Muscle layer of duodenum (tissue), 2 donors: ENCODE results near the gene CLEC2L.

Experiments
- H3K27ac ChIP-seq: one replicate; pipeline ENCODE4 v1.7.0; 2013; ENCODE audit warnings: mild to moderate bottlenecking, low read length
- H3K27me3 ChIP-seq: one replicate; pipeline ENCODE4 v1.7.0; 2013; ENCODE audit warnings: low read depth, mild to moderate bottlenecking, control low read depth, low read length
- H3K36me3 ChIP-seq, 2 donors: one replicate each; pipeline ENCODE4 v1.7.0; 2013; ENCODE audit warnings: low read length in 2 of 2, control low read depth in 1 of 2, mild to moderate bottlenecking in 1 of 2; ENCODE audit not compliant: insufficient read depth in 2 of 2, control insufficient read depth in 1 of 2
- H3K4me1 ChIP-seq, 2 donors: one replicate each; pipeline ENCODE4 v1.7.0; 2013; ENCODE audit warnings: low read length in 2 of 2, mild to moderate bottlenecking in 2 of 2, control low read depth in 1 of 2, moderate library complexity in 1 of 2; ENCODE audit not compliant: insufficient read depth in 2 of 2, control insufficient read depth in 1 of 2
- H3K4me3 ChIP-seq, 2 donors: one replicate each; pipeline ENCODE4 v1.7.0; 2013; ENCODE audit warnings: low read length in 2 of 2, low read depth in 1 of 2, mild to moderate bottlenecking in 1 of 2
- H3K9me3 ChIP-seq, 2 donors: one replicate each; pipeline ENCODE4 v1.7.0; 2013; ENCODE audit warnings: low read length in 2 of 2, control low read depth in 1 of 2, mild to moderate bottlenecking in 1 of 2; ENCODE audit not compliant: control insufficient read depth in 1 of 2
- donor health status: healthy.

Gene CLEC2L

DNA sequence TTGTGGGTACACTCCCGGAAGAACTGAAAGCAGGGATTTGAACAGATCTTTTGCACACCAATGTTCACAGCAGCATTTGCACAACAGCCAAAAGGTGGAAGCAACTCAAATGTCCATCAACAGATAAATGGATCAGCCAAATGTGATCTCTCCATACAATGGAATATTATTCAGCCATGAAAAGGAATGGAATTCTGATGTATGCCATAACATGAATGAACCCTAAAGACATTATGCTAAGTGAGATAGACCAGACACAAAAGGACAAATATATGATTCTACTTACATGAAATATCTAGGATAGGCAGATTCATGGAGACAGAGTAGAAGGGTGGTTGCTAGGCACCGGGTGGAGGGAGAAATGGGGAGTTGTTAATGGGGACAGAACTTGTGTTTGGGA lies 36.7 kb downstream of the CLEC2L start:
- no peak overlapping the region for H3K27ac ChIP-seq
- no peaks in the 10 kb centered on the region for H3K27me3 ChIP-seq
- no peaks in the 10 kb centered on the region for H3K9me3 ChIP-seq
- H3K4me1 ChIP-seq, result no peaks in the 10 kb centered on the region
- no peak overlapping the region for H3K4me3 ChIP-seq
- no peaks in the 10 kb centered on the region for H3K36me3 ChIP-seq

- no peak overlapping the region for H3K4me3 ChIP-seq
- no peaks in the 10 kb centered on the region for H3K27me3 ChIP-seq
- no peak overlapping the region for H3K27ac ChIP-seq
- H3K4me1 ChIP-seq, result no peaks in the 10 kb centered on the region
- H3K36me3 ChIP-seq, result no peaks in the 10 kb centered on the region
- no peaks in the 10 kb centered on the region for H3K9me3 ChIP-seq
Observed at GRCh38 chr7:139560678-139561077, 37.2 kb downstream of the CLEC2L start.

GRCh38 chr7:139562491-139562890 lies 39.0 kb downstream of the CLEC2L start:
- Histone ChIP-seq H3K4me1 (no peaks in the 10 kb centered on the region), H3K27ac (no peak overlapping the region), H3K36me3 (peaks cover 0 to 2% of the 10 kb centered on the region in 2 donors), H3K4me3 (no peak overlapping the region), H3K27me3 (no peaks in the 10 kb centered on the region), H3K9me3 (no peaks in the 10 kb centered on the region)

DNA sequence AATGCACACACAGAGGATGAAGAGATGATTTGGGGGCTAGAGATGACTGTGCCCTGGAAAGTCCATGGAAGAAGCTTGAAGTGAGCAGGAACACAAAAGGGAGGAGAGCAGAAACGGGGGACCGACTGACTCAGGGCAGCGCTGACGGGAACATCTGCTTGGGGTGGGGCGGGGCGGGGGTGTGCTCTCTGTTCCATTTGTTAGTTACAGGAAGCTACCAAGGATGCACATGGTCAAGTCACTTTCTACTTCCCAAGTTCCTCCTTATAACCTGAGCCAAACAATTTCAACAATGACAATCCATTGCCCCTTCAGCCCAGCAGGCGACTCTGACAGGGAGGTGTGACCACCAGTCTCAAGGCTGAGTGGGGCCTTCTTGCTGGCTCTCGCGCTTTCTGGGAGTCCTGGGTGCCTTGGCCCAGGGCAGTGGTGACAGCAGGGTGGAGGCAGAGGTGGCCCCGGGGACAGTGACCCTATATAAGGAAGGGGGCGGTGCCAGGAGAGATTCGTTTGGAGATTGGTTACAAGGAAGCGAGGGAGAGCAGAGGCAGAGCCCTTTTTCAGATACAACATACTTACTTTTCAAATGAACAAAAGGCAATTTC lies 39.6 kb downstream of the CLEC2L start:
- H3K36me3 ChIP-seq, result peaks cover 0 to 8% of the 10 kb centered on the region in 2 donors
- H3K27me3 ChIP-seq, result no peaks in the 10 kb centered on the region
- no peak overlapping the region for H3K27ac ChIP-seq
- H3K4me1 ChIP-seq, result no peaks in the 10 kb centered on the region
- no peaks in the 10 kb centered on the region for H3K9me3 ChIP-seq
- no peak overlapping the region for H3K4me3 ChIP-seq

- no peaks in the 10 kb centered on the region for H3K4me1 ChIP-seq
- H3K36me3 ChIP-seq, result peaks cover 0 to 8% of the 10 kb centered on the region in 2 donors
- H3K27ac ChIP-seq, result no peak overlapping the region
- no peak overlapping the region for H3K4me3 ChIP-seq
- no peaks in the 10 kb centered on the region for H3K27me3 ChIP-seq
- no peaks in the 10 kb centered on the region for H3K9me3 ChIP-seq
Observed at GRCh38 chr7:139563856-139564255, 40.4 kb downstream of the CLEC2L start.

GRCh38 chr7:139566075-139566474 lies 42.6 kb downstream of the CLEC2L start:
- Histone ChIP-seq H3K27ac (no peak overlapping the region), H3K4me1 (no peaks in the 10 kb centered on the region), H3K9me3 (no peaks in the 10 kb centered on the region), H3K36me3 (peaks cover 0 to 11% of the 10 kb centered on the region in 2 donors), H3K4me3 (no peak overlapping the region), H3K27me3 (no peaks in the 10 kb centered on the region)

- Histone ChIP-seq H3K9me3 (no peaks in the 10 kb centered on the region), H3K27me3 (no peaks in the 10 kb centered on the region), H3K36me3 (peaks cover 5 to 11% of the 10 kb centered on the region in 2 donors), H3K4me3 (no peak overlapping the region), H3K27ac (no peak overlapping the region), H3K4me1 (no peaks in the 10 kb centered on the region)
Observed at GRCh38 chr7:139566736-139567646, 43.5 kb downstream of the CLEC2L start.

DNA sequence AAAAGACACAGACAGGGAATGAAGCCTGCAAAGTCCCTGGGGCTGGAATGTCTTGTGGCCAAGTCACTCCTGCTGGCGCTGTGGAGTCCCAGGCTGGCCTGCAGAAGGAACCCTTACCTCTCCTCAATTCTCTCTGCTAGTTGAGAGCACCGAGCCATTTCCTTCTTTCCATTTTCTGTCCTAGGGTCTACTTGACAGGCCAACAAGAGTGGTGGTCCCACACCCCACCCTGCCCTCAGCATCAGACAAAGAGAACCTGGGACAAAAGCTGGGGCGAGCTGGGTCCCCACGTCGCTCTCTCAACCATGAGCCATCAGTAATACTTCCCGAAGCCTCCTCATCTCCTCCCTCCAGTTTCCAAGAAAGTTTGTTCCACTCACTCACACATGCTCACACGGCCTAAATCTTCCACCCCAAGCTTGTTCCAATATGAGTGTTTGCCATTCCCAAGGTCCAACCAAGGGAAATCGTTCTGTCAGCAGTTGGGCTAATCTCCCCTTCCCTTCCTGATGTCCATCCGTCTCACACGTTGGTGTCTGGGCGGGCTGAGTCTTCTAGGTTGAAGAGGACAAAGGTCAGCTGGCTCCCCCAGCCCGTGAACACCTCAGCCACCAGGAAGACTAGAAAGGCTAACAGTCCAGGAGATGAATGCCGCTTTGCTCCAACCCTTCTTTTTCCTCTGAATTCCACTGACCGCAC lies 44.3 kb downstream of the CLEC2L start:
- Histone ChIP-seq H3K4me3 (no peak overlapping the region), H3K36me3 (peaks cover 7 to 11% of the 10 kb centered on the region in 2 donors), H3K4me1 (no peaks in the 10 kb centered on the region), H3K27me3 (no peaks in the 10 kb centered on the region), H3K9me3 (no peaks in the 10 kb centered on the region), H3K27ac (no peak overlapping the region)

GRCh38 chr7:139568346-139568675 lies 44.8 kb downstream of the CLEC2L start:
- Histone ChIP-seq H3K36me3 (peaks cover 11 to 12% of the 10 kb centered on the region in 2 donors), H3K4me1 (no peaks in the 10 kb centered on the region), H3K27ac (no peak overlapping the region), H3K27me3 (no peaks in the 10 kb centered on the region), H3K4me3 (no peak overlapping the region), H3K9me3 (no peaks in the 10 kb centered on the region)

DNA sequence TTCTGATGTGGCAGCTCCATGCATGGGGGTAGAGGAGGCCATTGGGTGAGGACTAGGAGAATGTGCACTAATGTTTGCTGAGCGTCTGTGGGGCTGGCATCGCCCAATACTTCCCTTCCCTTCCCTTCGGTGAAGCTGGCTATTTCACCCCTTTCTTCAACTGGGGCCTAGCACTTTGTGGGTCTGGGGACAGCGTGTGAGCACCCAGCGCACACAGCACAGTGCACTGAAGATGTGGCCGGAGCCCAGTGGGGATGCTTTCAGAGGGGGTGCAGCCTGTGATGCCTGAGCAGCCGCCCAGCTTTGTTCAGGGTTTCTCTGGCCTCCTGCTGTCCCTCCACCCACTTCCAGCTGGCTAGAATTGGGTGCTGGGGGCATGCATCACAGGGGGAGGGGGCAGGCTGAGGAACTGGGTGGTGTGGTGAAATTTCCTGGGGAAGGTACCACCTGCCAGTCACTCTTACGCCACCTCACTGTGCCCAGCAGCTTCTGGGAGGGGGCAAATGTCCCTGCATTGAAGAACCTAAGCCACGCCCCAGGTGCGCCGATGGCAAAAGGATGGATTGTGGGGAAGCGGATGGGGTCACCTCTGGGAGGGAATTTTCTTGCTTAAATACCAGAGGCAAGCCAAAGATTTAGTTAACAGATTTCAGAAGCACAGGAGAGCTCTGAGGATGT lies 45.5 kb downstream of the CLEC2L start:
- Histone ChIP-seq H3K36me3 (peaks cover 11 to 18% of the 10 kb centered on the region in 2 donors), H3K27ac (no peak overlapping the region), H3K4me3 (no peak overlapping the region), H3K4me1 (no peaks in the 10 kb centered on the region), H3K9me3 (no peaks in the 10 kb centered on the region), H3K27me3 (no peaks in the 10 kb centered on the region)

DNA sequence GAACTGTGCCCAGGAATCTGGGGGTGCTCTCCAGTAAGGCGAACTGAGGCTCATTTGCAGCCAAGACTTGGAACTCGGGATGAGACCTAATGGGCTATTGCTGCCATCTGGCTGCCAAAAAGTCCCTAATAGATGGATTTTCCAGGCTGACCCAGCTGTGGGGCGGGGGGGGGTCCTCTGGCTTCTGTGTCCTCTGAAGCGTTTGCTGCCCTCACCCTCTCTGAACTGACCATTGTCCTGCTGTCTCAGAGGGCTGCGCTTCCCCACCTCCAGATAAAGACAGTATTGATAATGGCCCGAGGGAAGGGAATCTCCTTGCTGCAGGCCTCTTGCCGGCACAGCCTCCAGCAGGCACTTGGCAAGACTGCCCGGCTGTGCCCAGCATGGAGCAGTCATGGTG lies 46.6 kb downstream of the CLEC2L start:
- Histone ChIP-seq H3K36me3 (peaks cover 22 to 28% of the 10 kb centered on the region in 2 donors), H3K4me3 (no peak overlapping the region), H3K27ac (no peak overlapping the region), H3K27me3 (no peaks in the 10 kb centered on the region), H3K4me1 (no peaks in the 10 kb centered on the region), H3K9me3 (no peaks in the 10 kb centered on the region)
